ENCODE data around the gene DNAL1. TPM values are rescaled to one million over a fixed set of nuclear protein-coding genes. Genes with fewer than 3 reads are reported as not detected.

Gene DNAL1
- total RNA-seq, 1 experiment from 2014 or later, result 12.2 TPM

DNA sequence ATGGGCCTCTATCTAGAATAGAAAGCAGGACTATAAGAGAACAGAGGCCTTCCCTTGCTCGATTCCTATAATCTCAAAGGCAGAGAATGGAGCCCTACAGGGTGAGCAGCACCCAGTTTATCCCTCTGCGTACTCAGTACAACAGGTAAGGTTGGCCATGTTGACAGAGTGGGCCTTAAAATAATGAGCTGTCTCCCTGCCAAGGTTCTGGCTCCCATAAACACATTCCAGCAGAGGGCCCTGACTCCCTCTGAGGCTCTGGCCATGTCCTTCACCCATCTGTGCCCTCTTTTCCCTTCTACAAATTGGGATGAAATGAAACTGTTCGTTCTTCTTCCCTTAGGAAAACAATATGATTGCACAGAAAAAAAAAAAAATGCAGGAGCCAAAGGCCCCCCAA is 86.3 kb downstream of the DNAL1 start:
- DNase-seq, result no peak
- no peak overlapping the region for H3K4me3 Mint-ChIP-seq (ENCODE audit: unreplicated experiment)
- no TSS peak for BruUV-seq (replicated peaks)
- H3K27ac Mint-ChIP-seq (ENCODE audit: unreplicated experiment), result no peak overlapping the region
- ChIA-PET CTCF (interaction anchor here (0.6 to 4.2 kb wide), 4 partner anchors 12 to 219 kb away, joined by 3 to 30 read pairs (median 3); partner anchors contain the start of genes COQ6 and FAM161B), POLR2A (interaction anchor here (1.0 kb wide), 1 partner anchor 27 kb away, joined by 3 read pairs; no protein-coding TSS in a partner anchor)
- Histone ChIP-seq H3K4me3 (ENCODE audit: low read depth, low read length) (no peak overlapping the region), H3K36me3 (ENCODE audit: control insufficient read depth, insufficient read depth, low read length) (peaks cover 5% of the 10 kb centered on the region), H3K27me3 (replicated peaks; ENCODE audit: control insufficient read depth, insufficient read depth, low read length) (no peaks in the 10 kb centered on the region), H3K9me3 (no peaks in the 10 kb centered on the region), H3K4me1 (peaks cover 21% of the 10 kb centered on the region)
- peaks cover 5% of the 10 kb centered on the region for H3K4me1 Mint-ChIP-seq (ENCODE audit: low read depth, unreplicated experiment)
- intact Hi-C loops (cut with micrococcal nuclease; ENCODE audit: unreplicated experiment), result no loop called here
- TF ChIP-seq, protein P1, sequence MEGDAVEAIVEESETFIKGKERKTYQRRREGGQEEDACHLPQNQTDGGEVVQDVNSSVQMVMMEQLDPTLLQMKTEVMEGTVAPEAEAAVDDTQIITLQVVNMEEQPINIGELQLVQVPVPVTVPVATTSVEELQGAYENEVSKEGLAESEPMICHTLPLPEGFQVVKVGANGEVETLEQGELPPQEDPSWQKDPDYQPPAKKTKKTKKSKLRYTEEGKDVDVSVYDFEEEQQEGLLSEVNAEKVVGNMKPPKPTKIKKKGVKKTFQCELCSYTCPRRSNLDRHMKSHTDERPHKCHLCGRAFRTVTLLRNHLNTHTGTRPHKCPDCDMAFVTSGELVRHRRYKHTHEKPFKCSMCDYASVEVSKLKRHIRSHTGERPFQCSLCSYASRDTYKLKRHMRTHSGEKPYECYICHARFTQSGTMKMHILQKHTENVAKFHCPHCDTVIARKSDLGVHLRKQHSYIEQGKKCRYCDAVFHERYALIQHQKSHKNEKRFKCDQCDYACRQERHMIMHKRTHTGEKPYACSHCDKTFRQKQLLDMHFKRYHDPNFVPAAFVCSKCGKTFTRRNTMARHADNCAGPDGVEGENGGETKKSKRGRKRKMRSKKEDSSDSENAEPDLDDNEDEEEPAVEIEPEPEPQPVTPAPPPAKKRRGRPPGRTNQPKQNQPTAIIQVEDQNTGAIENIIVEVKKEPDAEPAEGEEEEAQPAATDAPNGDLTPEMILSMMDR (IDR thresholded peaks at IDR 0.05; ENCODE audit: insufficient read depth in 1 of 2, low read depth in 1 of 2, low read length in 1 of 2, severe bottlenecking in 1 of 2, unreplicated experiment in 1 of 2), result peak in 1 of 2 experiments; percentile 16
- H3K36me3 Mint-ChIP-seq (ENCODE audit: insufficient read depth, unreplicated experiment), result peaks cover 67% of the 10 kb centered on the region
- H3K9me3 Mint-ChIP-seq (ENCODE audit: unreplicated experiment), result no peaks in the 10 kb centered on the region
- H3K27me3 Mint-ChIP-seq (ENCODE audit: insufficient read depth, unreplicated experiment), result no peaks in the 10 kb centered on the region

DNA sequence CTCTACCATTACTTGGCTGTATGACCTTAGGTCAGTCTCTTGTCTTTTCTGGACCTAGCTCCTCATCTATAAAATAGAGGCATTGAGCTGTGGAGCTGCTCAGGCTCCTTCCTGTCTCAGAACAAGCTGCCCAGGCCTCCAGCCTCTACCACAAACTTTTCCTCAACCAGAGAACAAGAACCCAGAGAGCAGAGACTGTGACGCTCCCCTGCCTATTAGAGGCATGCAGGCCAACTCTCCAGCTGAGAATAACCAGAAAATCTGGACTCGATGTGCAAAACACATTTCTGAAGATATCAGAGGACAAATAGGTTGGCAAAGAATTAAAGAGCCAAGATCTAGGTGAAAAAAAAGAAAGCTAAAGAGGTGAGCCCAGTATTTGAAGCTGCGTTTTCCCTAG is 87.2 kb downstream of the DNAL1 start:
- Mint-ChIP-seq H3K4me3 (ENCODE audit: unreplicated experiment) (no peak overlapping the region), H3K27ac (ENCODE audit: unreplicated experiment) (no peak overlapping the region), H3K36me3 (ENCODE audit: insufficient read depth, unreplicated experiment) (peaks cover 71% of the 10 kb centered on the region), H3K9me3 (ENCODE audit: unreplicated experiment) (no peaks in the 10 kb centered on the region), H3K27me3 (ENCODE audit: insufficient read depth, unreplicated experiment) (no peaks in the 10 kb centered on the region), H3K4me1 (ENCODE audit: low read depth, unreplicated experiment) (peaks cover 5% of the 10 kb centered on the region)
- peaks cover 21% of the 10 kb centered on the region for H3K4me1 ChIP-seq
- intact Hi-C loops (cut with micrococcal nuclease; ENCODE audit: unreplicated experiment), result no loop called here
- TF ChIP-seq, protein P1 (IDR thresholded peaks at IDR 0.05; ENCODE audit: insufficient read depth in 1 of 2, low read depth in 1 of 2, low read length in 1 of 2, severe bottlenecking in 1 of 2, unreplicated experiment in 1 of 2), result no peak
- peaks cover 5% of the 10 kb centered on the region for H3K36me3 ChIP-seq (ENCODE audit: control insufficient read depth, insufficient read depth, low read length)
- ChIA-PET POLR2A (interaction anchor here (1.0 kb wide), 1 partner anchor 26 kb away, joined by 3 read pairs; no protein-coding TSS in a partner anchor), CTCF (interaction anchor here (1.0 to 4.2 kb wide), 3 partner anchors 11 to 27 kb away, joined by 3 to 30 read pairs (median 3); a partner anchor contains a TSS)
- DNase-seq, result no peak
- H3K4me3 ChIP-seq (ENCODE audit: low read depth, low read length), result no peak overlapping the region
- BruUV-seq (replicated peaks), result no TSS peak
- H3K9me3 ChIP-seq, result no peaks in the 10 kb centered on the region
- H3K27me3 ChIP-seq (replicated peaks; ENCODE audit: control insufficient read depth, insufficient read depth, low read length), result no peaks in the 10 kb centered on the region

DNA sequence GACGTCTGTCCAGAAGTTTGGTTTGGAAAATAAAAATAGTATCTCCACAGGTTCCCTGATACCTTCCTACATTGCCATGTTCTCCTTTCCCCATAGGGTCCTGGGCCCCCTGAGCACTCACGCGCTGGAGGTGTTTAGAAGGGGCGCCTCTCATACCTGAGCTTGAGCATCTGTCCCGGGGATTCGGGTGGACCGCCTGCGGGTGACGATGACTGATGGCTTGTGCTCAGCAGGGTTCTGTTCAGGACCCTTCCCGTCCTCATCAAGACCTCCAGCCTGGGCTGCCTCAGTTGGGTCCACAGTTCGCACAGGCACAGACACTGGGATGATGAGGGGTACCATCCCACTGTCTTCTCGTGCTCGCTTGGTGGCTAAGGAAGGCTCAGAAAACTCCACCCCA is 92.1 kb downstream of the DNAL1 start:
- H3K36me3 ChIP-seq (ENCODE audit: control insufficient read depth, insufficient read depth, low read length), result peaks cover 3% of the 10 kb centered on the region; the same call in 1 of the 2 replicates
- intact Hi-C loops (cut with micrococcal nuclease; ENCODE audit: unreplicated experiment), result no loop called here
- ChIA-PET POLR2A (no interaction called here), CTCF (no interaction called here)
- Mint-ChIP-seq H3K4me1 (ENCODE audit: low read depth, unreplicated experiment) (peaks cover 16% of the 10 kb centered on the region), H3K9me3 (ENCODE audit: unreplicated experiment) (no peaks in the 10 kb centered on the region), H3K27me3 (ENCODE audit: insufficient read depth, unreplicated experiment) (no peaks in the 10 kb centered on the region), H3K4me3 (ENCODE audit: unreplicated experiment) (no peak overlapping the region), H3K27ac (ENCODE audit: unreplicated experiment) (no peak overlapping the region), H3K36me3 (ENCODE audit: insufficient read depth, unreplicated experiment) (peaks cover 58% of the 10 kb centered on the region)
- BruUV-seq (replicated peaks), result no TSS peak
- no peak for DNase-seq
- TF ChIP-seq, protein P1 (IDR thresholded peaks at IDR 0.05; ENCODE audit: insufficient read depth in 1 of 2, low read depth in 1 of 2, low read length in 1 of 2, severe bottlenecking in 1 of 2, unreplicated experiment in 1 of 2), result no peak
- H3K4me3 ChIP-seq (ENCODE audit: low read depth, low read length), result no peak overlapping the region
- peaks cover 22% of the 10 kb centered on the region for H3K4me1 ChIP-seq
- H3K27me3 ChIP-seq (replicated peaks; ENCODE audit: control insufficient read depth, insufficient read depth, low read length), result no peaks in the 10 kb centered on the region
- no peaks in the 10 kb centered on the region for H3K9me3 ChIP-seq
